Measurements from ENCODE around the gene SLC25A39. TPM values are rescaled to one million over a fixed set of nuclear protein-coding genes. Genes with fewer than 3 reads are reported as not detected.
A peak's percentile ranks its signal among the peaks of the same experiment; 100 is the strongest.

SLC25A39 gene
- total and polyA plus RNA-seq, 8 donors, result 55.5 to 121 (median 91.8) TPM

DNA sequence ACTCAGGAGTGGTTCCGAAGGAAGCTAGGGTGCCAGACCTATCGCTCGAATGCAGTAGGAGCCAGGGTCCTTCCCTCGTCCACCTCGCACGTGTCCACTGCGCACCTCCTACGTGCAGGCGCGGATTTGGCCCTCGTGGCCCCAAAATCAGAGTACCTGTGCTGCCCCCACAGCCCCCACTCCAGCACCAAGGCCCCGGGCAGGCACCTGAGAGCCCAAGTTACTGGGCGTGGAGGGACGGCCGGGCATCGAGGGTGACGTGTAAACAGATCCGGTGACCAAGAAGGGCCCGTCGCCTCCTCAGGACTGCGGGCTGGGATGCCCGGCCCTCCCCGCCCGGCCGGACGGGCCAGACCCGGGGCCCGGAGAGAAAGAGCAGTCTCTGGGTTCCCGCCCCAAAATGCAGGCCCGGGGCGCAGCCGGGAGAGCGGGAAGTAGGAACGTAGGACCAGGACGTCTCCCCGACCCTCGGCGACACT is 492 bp downstream of the SLC25A39 start:
- intact Hi-C loops (cut with DNase I), result loop anchor here in 1 of 2 donors (10.0 kb wide), 1 partner anchor 109 kb away; the partner anchor contains the start of gene UBTF
- no peaks in the 10 kb centered on the region for H3K9me3 ChIP-seq
- ATAC-seq (peak; percentile 1), DNase-seq (no peak)
- TF ChIP-seq, protein P1, sequence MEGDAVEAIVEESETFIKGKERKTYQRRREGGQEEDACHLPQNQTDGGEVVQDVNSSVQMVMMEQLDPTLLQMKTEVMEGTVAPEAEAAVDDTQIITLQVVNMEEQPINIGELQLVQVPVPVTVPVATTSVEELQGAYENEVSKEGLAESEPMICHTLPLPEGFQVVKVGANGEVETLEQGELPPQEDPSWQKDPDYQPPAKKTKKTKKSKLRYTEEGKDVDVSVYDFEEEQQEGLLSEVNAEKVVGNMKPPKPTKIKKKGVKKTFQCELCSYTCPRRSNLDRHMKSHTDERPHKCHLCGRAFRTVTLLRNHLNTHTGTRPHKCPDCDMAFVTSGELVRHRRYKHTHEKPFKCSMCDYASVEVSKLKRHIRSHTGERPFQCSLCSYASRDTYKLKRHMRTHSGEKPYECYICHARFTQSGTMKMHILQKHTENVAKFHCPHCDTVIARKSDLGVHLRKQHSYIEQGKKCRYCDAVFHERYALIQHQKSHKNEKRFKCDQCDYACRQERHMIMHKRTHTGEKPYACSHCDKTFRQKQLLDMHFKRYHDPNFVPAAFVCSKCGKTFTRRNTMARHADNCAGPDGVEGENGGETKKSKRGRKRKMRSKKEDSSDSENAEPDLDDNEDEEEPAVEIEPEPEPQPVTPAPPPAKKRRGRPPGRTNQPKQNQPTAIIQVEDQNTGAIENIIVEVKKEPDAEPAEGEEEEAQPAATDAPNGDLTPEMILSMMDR (IDR thresholded peaks at IDR 0.05), result no peak
- peak overlapping the region; percentile 88 to 96 for H3K27ac ChIP-seq
- H3K4me3 ChIP-seq, result peak overlapping the region; percentile 94 to 99
- H3K27me3 ChIP-seq, result no peaks in the 10 kb centered on the region
- peaks cover 16 to 36% of the 10 kb centered on the region in 2 donors for H3K4me1 ChIP-seq
- peaks cover 0 to 37% of the 10 kb centered on the region in 2 donors for H3K36me3 ChIP-seq

DNA sequence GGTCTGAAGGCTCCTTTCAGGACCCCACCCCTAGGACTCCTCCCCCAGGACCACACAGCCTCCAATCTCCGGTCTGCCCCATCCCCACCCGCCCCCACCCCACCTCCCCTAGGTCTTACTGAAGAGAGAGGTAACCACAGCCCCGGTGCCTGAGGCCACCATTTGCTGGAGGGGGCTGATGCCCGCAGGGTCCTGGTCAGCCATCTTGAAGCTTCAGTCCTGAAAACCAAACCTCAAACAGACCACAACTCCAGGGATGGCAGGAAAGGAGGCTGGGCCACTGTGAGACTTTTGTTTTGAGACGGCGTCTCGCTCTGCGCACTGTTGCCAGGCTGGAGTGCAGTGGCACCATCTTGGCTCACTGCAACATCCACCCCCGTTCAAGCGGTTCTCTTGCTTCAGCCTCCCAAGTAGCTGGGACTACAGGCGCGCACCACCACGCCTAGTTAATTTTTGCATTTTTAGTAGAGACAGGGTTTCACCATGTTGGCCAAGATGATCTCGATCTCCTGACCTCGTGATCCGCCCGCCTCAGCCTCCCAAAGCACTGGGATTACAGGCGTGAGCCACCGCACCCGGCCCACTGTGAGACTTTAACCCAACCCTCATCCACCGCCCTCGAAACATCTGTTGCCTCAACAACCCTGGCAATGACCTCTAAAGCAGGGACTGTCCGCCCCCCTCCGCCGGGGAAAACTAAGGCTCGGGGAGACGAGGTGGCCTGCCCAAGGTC is 1.1 kb downstream of the SLC25A39 start:
- H3K9me3 ChIP-seq, result no peaks in the 10 kb centered on the region
- peaks cover 16 to 36% of the 10 kb centered on the region in 2 donors for H3K4me1 ChIP-seq
- H3K27ac ChIP-seq, result no peak overlapping the region
- no peak for ATAC-seq
- intact Hi-C loops (cut with DNase I), result loop anchor here in 1 of 2 donors (10.0 kb wide), 1 partner anchor 109 kb away; the partner anchor contains the start of gene UBTF
- peaks cover 0 to under 1% of the 10 kb centered on the region in 2 donors for H3K27me3 ChIP-seq
- TF ChIP-seq, protein P1 (IDR thresholded peaks at IDR 0.05), result no peak
- H3K4me3 ChIP-seq, result peak overlapping the region; percentile 94 to 99
- DNase-seq, result no peak
- H3K36me3 ChIP-seq, result peaks cover 0 to 43% of the 10 kb centered on the region in 2 donors

DNA sequence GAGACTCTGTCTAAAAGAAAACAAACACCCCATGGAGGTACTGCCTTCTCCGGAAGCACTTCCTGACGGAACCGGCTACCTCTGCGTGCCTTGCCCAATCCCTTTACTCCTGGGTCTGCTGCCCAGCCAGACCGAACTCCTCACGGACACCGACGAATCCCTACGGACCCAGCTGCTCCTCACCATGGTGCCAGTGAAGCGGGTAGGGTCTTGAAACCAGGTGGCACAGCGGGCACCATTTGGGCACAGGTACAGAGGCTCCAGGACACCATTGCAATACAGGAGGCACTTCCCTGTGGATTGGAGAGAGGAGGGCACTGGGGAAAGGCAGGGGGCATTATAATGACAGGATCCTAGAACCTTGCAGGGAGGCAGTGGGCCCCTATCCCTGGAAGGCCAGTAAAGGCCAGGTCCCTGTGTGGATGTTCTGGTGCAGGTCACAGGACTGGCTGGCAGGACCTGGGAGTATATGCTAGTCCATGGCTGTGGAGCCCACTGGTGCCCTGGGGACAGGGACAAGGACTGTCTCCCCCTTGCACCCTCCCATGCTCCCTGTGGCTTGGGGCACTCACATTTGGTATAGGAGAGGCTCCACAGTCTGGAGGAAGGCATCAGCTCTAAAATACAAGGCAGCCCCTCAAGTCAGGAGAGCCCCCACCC is 2.3 kb downstream of the SLC25A39 start:
- Histone ChIP-seq H3K36me3 (peaks cover 0 to 45% of the 10 kb centered on the region in 2 donors), H3K9me3 (no peaks in the 10 kb centered on the region), H3K4me3 (no peak overlapping the region), H3K4me1 (peaks cover 16 to 36% of the 10 kb centered on the region in 2 donors), H3K27me3 (peaks cover under 1 to 12% of the 10 kb centered on the region in 2 donors), H3K27ac (no peak overlapping the region)
- DNase-seq, result no peak
- intact Hi-C loops (cut with DNase I), result loop anchor here in 1 of 2 donors (10.0 kb wide), 1 partner anchor 108 kb away; the partner anchor contains the start of gene UBTF
- TF ChIP-seq, protein P1 (IDR thresholded peaks at IDR 0.05), result no peak
- ATAC-seq, result no peak

DNA sequence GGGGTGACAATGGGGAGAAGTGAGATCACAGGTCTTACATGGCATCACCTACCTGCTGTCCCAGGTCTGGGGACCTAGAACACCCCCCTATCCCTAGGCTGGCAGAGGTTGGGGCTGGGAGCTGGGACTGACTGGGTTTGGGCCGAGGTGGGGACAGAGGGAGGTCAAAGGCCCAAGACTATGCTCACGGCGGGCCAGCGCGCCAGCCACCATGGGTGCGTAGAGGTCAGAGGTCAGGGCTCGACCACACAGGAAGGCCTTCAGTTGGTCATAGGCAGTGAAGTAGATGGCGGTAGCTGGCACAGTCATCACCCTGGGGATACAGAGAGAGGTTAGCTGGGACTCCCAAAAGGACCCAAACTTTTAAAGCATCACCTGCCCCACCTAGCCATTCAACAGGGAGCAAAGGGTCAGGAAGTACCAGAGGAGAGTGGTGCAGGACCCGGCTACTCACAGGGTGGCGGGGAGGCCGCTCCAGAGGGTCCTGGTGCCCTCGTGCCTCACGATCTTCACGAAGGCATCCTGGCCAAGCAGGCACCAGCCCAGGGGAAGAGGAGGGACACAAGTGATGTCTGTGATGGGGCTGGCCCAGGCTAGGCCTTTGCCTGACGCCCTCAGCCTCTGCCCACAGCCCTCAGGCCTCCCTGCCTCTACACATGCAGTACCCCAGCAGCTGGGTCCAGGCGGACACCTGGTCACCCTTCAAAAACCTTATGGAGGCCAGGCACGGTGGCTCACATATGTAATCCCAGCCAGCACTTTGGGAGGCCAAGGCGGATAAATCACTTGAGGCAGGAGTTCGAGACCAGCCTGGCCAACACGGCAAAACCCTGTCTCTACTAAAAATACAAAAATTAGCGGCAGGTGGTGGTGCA is 3.1 kb downstream of the SLC25A39 start:
- peaks cover 0 to 45% of the 10 kb centered on the region in 2 donors for H3K36me3 ChIP-seq
- TF ChIP-seq, protein P1 (IDR thresholded peaks at IDR 0.05), result no peak
- H3K27me3 ChIP-seq, result peaks cover 10 to 21% of the 10 kb centered on the region in 2 donors
- H3K4me3 ChIP-seq, result no peak overlapping the region
- H3K4me1 ChIP-seq, result peaks cover 13 to 30% of the 10 kb centered on the region in 2 donors
- H3K27ac ChIP-seq, result no peak overlapping the region
- H3K9me3 ChIP-seq, result no peaks in the 10 kb centered on the region
- intact Hi-C loops (cut with DNase I), result loop anchor here in 1 of 2 donors (10.0 kb wide), 1 partner anchor 107 kb away; the partner anchor contains the start of gene UBTF
- ATAC-seq, result no peak
- DNase-seq, result no peak

Measured in left lung (tissue), 10 donors.